Activated naive CD4-positive, alpha-beta T cell treated with anti-CD3 and anti-CD28 coated beads, Interleukin-2, amount 50 U/mL, for 16 hours (primary cell): ENCODE results near the gene TCOF1.

Experiments used
- DNase-seq: peaks from one replicate; pipeline ENCODE4 v3.0.0-alpha.2; 2020

TCOF1 gene

GRCh38 chr5:150350524-150351344 is 6.8 kb upstream of the TCOF1 start:
- peak; percentile 28 for DNase-seq

- DNase-seq: no peak
Measured at GRCh38 chr5:150352244-150353031, 5.1 kb upstream of the TCOF1 start.

- no peak for DNase-seq
Measured at GRCh38 chr5:150353032-150353675, 4.3 kb upstream of the TCOF1 start.

- DNase-seq: no peak
Measured at GRCh38 chr5:150355791-150356190, 1.7 kb upstream of the TCOF1 start.

GRCh38 chr5:150356575-150357294 is 762 bp upstream of the TCOF1 start:
- DNase-seq: no peak

GRCh38 chr5:150358261-150359095 is 981 bp downstream of the TCOF1 start:
- DNase-seq: no peak

- DNase-seq: no peak
Measured at GRCh38 chr5:150361301-150361700, 3.8 kb downstream of the TCOF1 start.

GRCh38 chr5:150363185-150363584 is 5.7 kb downstream of the TCOF1 start:
- DNase-seq: no peak

GRCh38 chr5:150364004-150364403 is 6.5 kb downstream of the TCOF1 start:
- no peak for DNase-seq

- no peak for DNase-seq
Measured at GRCh38 chr5:150368526-150368925, 11.0 kb downstream of the TCOF1 start.

GRCh38 chr5:150372639-150373038 is 15.1 kb downstream of the TCOF1 start:
- no peak for DNase-seq

- no peak for DNase-seq
Measured at GRCh38 chr5:150374651-150375050, 17.2 kb downstream of the TCOF1 start.

GRCh38 chr5:150376799-150377771 is 19.6 kb downstream of the TCOF1 start:
- DNase-seq: no peak

- DNase-seq: no peak
Measured at GRCh38 chr5:150377964-150378694, 20.6 kb downstream of the TCOF1 start.

- DNase-seq: no peak
Measured at GRCh38 chr5:150384701-150385100, 27.2 kb downstream of the TCOF1 start.

GRCh38 chr5:150386024-150386855 is 28.7 kb downstream of the TCOF1 start:
- no peak for DNase-seq

GRCh38 chr5:150389531-150390266 is 32.2 kb downstream of the TCOF1 start:
- no peak for DNase-seq
